Activated B cell treated with CpG ODN at 0.5 μM for 24 hours (primary cell): ENCODE results near the gene PAGR1. TPM values are rescaled to one million over a fixed set of nuclear protein-coding genes. Genes with fewer than 3 reads are reported as not detected.

Experiments
- ATAC-seq: fragments of 200-7000 bp; cut with Tn5 transposase; one replicate; pipeline ENCODE4 v1.10.0; 2021; ENCODE audit warnings: low read depth, mild to moderate bottlenecking, moderate library complexity
- CTCF ChIA-PET: fragments of 350-600 bp; sonication (Branson Sonifier 250); formaldehyde crosslinking; loops from one replicate; lab custom pipeline; 2021; ENCODE audit warnings: antibody characterized with exemption; lab: Charles Lee
- POLR2A ChIA-PET: fragments of 350-600 bp; sonication (Branson Sonifier 250); formaldehyde crosslinking; loops from one replicate; lab custom pipeline; 2021; ENCODE audit warnings: antibody characterized with exemption; lab: Charles Lee
- DNase-seq: peaks from one replicate; pipeline ENCODE4 v3.0.0; 2022
- H3K27ac Mint-ChIP-seq: one replicate; pipeline ENCODE4 v1.8.0; 2020; ENCODE audit warnings: mixed read lengths
- H3K27me3 Mint-ChIP-seq: one replicate; pipeline ENCODE4 v1.8.0; 2021; ENCODE audit warnings: mixed read lengths
- H3K36me3 Mint-ChIP-seq: one replicate; pipeline ENCODE4 v1.8.0; 2021; ENCODE audit warnings: low read depth, mixed read lengths
- H3K4me1 Mint-ChIP-seq: one replicate; pipeline ENCODE4 v1.8.0; 2021; ENCODE audit warnings: mixed read lengths
- H3K4me3 Mint-ChIP-seq: one replicate; pipeline ENCODE4 v1.8.0; 2020; ENCODE audit warnings: mild to moderate bottlenecking, mixed read lengths
- H3K9me3 Mint-ChIP-seq: one replicate; pipeline ENCODE4 v1.8.0; 2020; ENCODE audit warnings: mixed read lengths
- intact Hi-C: fragments of 100-400 bp; cut with micrococcal nuclease; formaldehyde crosslinking; loops from one replicate; pipeline ENCODE4 v1.15.1; 2024
- total RNA-seq: library from RNA; stranded (reverse); gene quantifications from 2 replicates; pipeline ENCODE4 v1.2.3, GENCODE V29; 2022
- TF ChIP-seq, protein P1 (sequence below): fragments of 200-600 bp; IDR thresholded peaks from one replicate; pipeline ENCODE4 v1.8.0; 2022; ENCODE audit warnings: antibody characterized with exemption, mild to moderate bottlenecking

Gene PAGR1
- total RNA-seq, 1 donor from 2014 or later = 18.6 TPM

GRCh38 chr16:29813644-29814562, 2.0 kb upstream of the PAGR1 start:
- POLR2A ChIA-PET = interaction anchor here (0.7 to 1.2 kb wide), 2 partner anchors 112 to 161 kb away, joined by 3 to 4 read pairs; partner anchors contain the start of gene KCTD13
- peaks cover 66% of the 10 kb centered on the region for H3K4me1 Mint-ChIP-seq
- CTCF ChIA-PET = no interaction called here
- TF ChIP-seq, protein P1, sequence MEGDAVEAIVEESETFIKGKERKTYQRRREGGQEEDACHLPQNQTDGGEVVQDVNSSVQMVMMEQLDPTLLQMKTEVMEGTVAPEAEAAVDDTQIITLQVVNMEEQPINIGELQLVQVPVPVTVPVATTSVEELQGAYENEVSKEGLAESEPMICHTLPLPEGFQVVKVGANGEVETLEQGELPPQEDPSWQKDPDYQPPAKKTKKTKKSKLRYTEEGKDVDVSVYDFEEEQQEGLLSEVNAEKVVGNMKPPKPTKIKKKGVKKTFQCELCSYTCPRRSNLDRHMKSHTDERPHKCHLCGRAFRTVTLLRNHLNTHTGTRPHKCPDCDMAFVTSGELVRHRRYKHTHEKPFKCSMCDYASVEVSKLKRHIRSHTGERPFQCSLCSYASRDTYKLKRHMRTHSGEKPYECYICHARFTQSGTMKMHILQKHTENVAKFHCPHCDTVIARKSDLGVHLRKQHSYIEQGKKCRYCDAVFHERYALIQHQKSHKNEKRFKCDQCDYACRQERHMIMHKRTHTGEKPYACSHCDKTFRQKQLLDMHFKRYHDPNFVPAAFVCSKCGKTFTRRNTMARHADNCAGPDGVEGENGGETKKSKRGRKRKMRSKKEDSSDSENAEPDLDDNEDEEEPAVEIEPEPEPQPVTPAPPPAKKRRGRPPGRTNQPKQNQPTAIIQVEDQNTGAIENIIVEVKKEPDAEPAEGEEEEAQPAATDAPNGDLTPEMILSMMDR = no peak
- H3K27me3 Mint-ChIP-seq = no peaks in the 10 kb centered on the region
- no peak overlapping the region for H3K4me3 Mint-ChIP-seq
- peaks cover 29% of the 10 kb centered on the region for H3K36me3 Mint-ChIP-seq
- H3K27ac Mint-ChIP-seq = no peak overlapping the region
- ATAC-seq (no peak), DNase-seq (no peak)
- H3K9me3 Mint-ChIP-seq = no peaks in the 10 kb centered on the region
- intact Hi-C loops = no loop called here

GRCh38 chr16:29814592-29814991, 1.4 kb upstream of the PAGR1 start:
- Mint-ChIP-seq H3K9me3 (no peaks in the 10 kb centered on the region), H3K27me3 (no peaks in the 10 kb centered on the region), H3K4me3 (peak overlapping the region; percentile 66), H3K27ac (no peak overlapping the region), H3K4me1 (peaks cover 70% of the 10 kb centered on the region), H3K36me3 (peaks cover 31% of the 10 kb centered on the region)
- no peak for ATAC-seq
- POLR2A ChIA-PET = interaction anchor here (1.2 to 2.8 kb wide), 2 partner anchors 24 to 79 kb away, joined by 4 to 26 read pairs; partner anchors contain the start of gene KIF22
- CTCF ChIA-PET = no interaction called here
- intact Hi-C loops = no loop called here
- no peak for DNase-seq
- TF ChIP-seq, protein P1 = no peak

- no peak for ATAC-seq
Measured at GRCh38 chr16:29815032-29815721, 775 bp upstream of the PAGR1 start.

GRCh38 chr16:29816694-29817441, 916 bp downstream of the PAGR1 start:
- Mint-ChIP-seq H3K27ac (peak overlapping the region; percentile 99), H3K36me3 (peaks cover 37% of the 10 kb centered on the region), H3K9me3 (no peaks in the 10 kb centered on the region), H3K4me1 (peaks cover 71% of the 10 kb centered on the region), H3K27me3 (no peaks in the 10 kb centered on the region), H3K4me3 (peak overlapping the region; percentile 99)
- DNase-seq (no peak), ATAC-seq (peak; percentile 3)
- TF ChIP-seq, protein P1 = no peak
- CTCF ChIA-PET = interaction anchor here (0.7 to 2.3 kb wide), 5 partner anchors 9 to 116 kb away, joined by 3 to 23 read pairs (median 4); partner anchors contain the start of gene KIF22
- intact Hi-C loops = loop anchor here (1.0 to 5.0 kb wide), 8 partner anchors 10 to 1360 kb away; partner anchors contain the start of genes CDIPT, FBXL19 and KIF22
- POLR2A ChIA-PET = interaction anchor here (0.5 to 8.2 kb wide), 16 partner anchors 8 to 743 kb away, joined by 3 to 147 read pairs (median 5); partner anchors contain the start of genes CORO1A, KCTD13, KIF22 and MAZ

More at GRCh38 chr16:29815032-29815721, 775 bp upstream of the PAGR1 start:
- CTCF ChIA-PET = interaction anchor here (0.6 to 2.3 kb wide), 8 partner anchors 7 to 116 kb away, joined by 4 to 23 read pairs (median 5); partner anchors contain the start of gene KIF22
- no peaks in the 10 kb centered on the region for H3K27me3 Mint-ChIP-seq
- TF ChIP-seq, protein P1 = no peak
- peaks cover 33% of the 10 kb centered on the region for H3K36me3 Mint-ChIP-seq
- peak overlapping the region; percentile 99 for H3K27ac Mint-ChIP-seq
- intact Hi-C loops = loop anchor here (5.0 kb wide), 1 partner anchor 1362 kb away; no protein-coding TSS in a partner anchor
- H3K4me3 Mint-ChIP-seq = peak overlapping the region; percentile 99
- no peaks in the 10 kb centered on the region for H3K9me3 Mint-ChIP-seq
- no peak for DNase-seq
- POLR2A ChIA-PET = interaction anchor here (0.6 to 8.2 kb wide), 27 partner anchors 7 to 993 kb away, joined by 3 to 147 read pairs (median 5); partner anchors contain the start of genes ALDOA, ATXN2L, CDIPT and CORO1A
- H3K4me1 Mint-ChIP-seq = peaks cover 71% of the 10 kb centered on the region
